Coronary artery (tissue), 2 donors: ENCODE results near the gene SFXN1.
"Not testable (repeated sequence)": the region's sequence is repeated elsewhere in the genome, so short reads cannot be mapped to it uniquely, and the experiment has no call there.

Source experiments
- DNase-seq: peaks from one replicate; pipeline ENCODE4 v3.0.0-alpha.2; 2017; ENCODE audit warnings: low spot score
- H3K27ac ChIP-seq, 2 donors: fragments of 200-600 bp; sonication (generic); one replicate each; pipeline ENCODE4 v1.5.1; 2016 to 2019
- H3K4me3 ChIP-seq: fragments of 200-600 bp; sonication (generic); 2 replicates; pipeline ENCODE4 v1.5.1; 2016; ENCODE audit warnings: mild to moderate bottlenecking, moderate library complexity
- CTCF ChIP-seq: fragments of 200-600 bp; sonication (generic); IDR thresholded peaks from one replicate; pipeline ENCODE4 v1.5.1; 2019; ENCODE audit warnings: antibody characterized with exemption

Gene SFXN1

GRCh38 chr5:175494264-175495183 is 16.2 kb downstream of the SFXN1 start:
- Histone ChIP-seq H3K27ac (no peak overlapping the region), H3K4me3 (no peak overlapping the region)
- TF ChIP-seq CTCF = no peak
- DNase-seq = no peak

GRCh38 chr5:175501759-175502158 is 23.4 kb downstream of the SFXN1 start:
- DNase-seq = no peak
- Histone ChIP-seq H3K4me3 (no peak overlapping the region), H3K27ac (no peak overlapping the region)
- no peak for TF ChIP-seq CTCF

- not testable (repeated sequence) for H3K27ac ChIP-seq, H3K4me3 ChIP-seq, DNase-seq
Observed at GRCh38 chr5:175507671-175508070, 29.3 kb downstream of the SFXN1 start.

GRCh38 chr5:175508896-175509295 is 30.5 kb downstream of the SFXN1 start:
- TF ChIP-seq CTCF = no peak
- no peak overlapping the region for H3K27ac ChIP-seq
- DNase-seq = no peak
- no peak overlapping the region for H3K4me3 ChIP-seq

- Histone ChIP-seq H3K4me3 (no peak overlapping the region), H3K27ac (no peak overlapping the region)
- no peak for TF ChIP-seq CTCF
- DNase-seq = no peak
Observed at GRCh38 chr5:175513297-175513696, 34.9 kb downstream of the SFXN1 start.

- H3K4me3 ChIP-seq = no peak overlapping the region
- DNase-seq = no peak
- TF ChIP-seq CTCF = no peak
- H3K27ac ChIP-seq = no peak overlapping the region
Observed at GRCh38 chr5:175513726-175514125, 35.4 kb downstream of the SFXN1 start.

- no peak overlapping the region for H3K4me3 ChIP-seq
- no peak for DNase-seq
- TF ChIP-seq CTCF = no peak
- no peak overlapping the region for H3K27ac ChIP-seq
Observed at GRCh38 chr5:175516933-175517823, 38.8 kb downstream of the SFXN1 start.
